ENCODE data around the gene FMNL3.

The FMNL3 gene

GRCh38 chr12:49683599-49684309, 23.5 kb downstream of the FMNL3 start:
- no peak overlapping the region for H2AFZ ChIP-seq (ENCODE audit: low read depth, low read length)
- H3K4me3 ChIP-seq (ENCODE audit: low read length): no peak overlapping the region

GRCh38 chr12:49680075-49680474, 27.1 kb downstream of the FMNL3 start:
- H3K4me1 ChIP-seq (ENCODE audit: insufficient read depth, low read length): peaks cover 10% of the 10 kb centered on the region
- no peaks in the 10 kb centered on the region for H3K27me3 ChIP-seq (ENCODE audit: insufficient read depth, low read length)
- H2AFZ ChIP-seq (ENCODE audit: low read depth, low read length): no peak overlapping the region
- no peaks in the 10 kb centered on the region for H3K9me3 ChIP-seq (ENCODE audit: low read length)
- H3K36me3 ChIP-seq (ENCODE audit: insufficient read depth, low read length): no peaks in the 10 kb centered on the region
- no peak overlapping the region for H3K4me3 ChIP-seq (ENCODE audit: low read length)

More at GRCh38 chr12:49683599-49684309, 23.5 kb downstream of the FMNL3 start:
- Histone ChIP-seq H3K27me3 (ENCODE audit: insufficient read depth, low read length) (no peaks in the 10 kb centered on the region), H3K9me3 (ENCODE audit: low read length) (no peaks in the 10 kb centered on the region), H3K4me1 (ENCODE audit: insufficient read depth, low read length) (peaks cover 10% of the 10 kb centered on the region), H3K36me3 (ENCODE audit: insufficient read depth, low read length) (no peaks in the 10 kb centered on the region)

- H3K4me1 ChIP-seq (ENCODE audit: insufficient read depth, low read length): peaks cover 11% of the 10 kb centered on the region
- no peaks in the 10 kb centered on the region for H3K27me3 ChIP-seq (ENCODE audit: insufficient read depth, low read length)
- H3K36me3 ChIP-seq (ENCODE audit: insufficient read depth, low read length): no peaks in the 10 kb centered on the region
- H2AFZ ChIP-seq (ENCODE audit: low read depth, low read length): no peak overlapping the region
- no peak overlapping the region for H3K4me3 ChIP-seq (ENCODE audit: low read length)
- no peaks in the 10 kb centered on the region for H3K9me3 ChIP-seq (ENCODE audit: low read length)
Observed at GRCh38 chr12:49678711-49679110, 28.5 kb downstream of the FMNL3 start.

GRCh38 chr12:49675137-49675536, 32.1 kb downstream of the FMNL3 start:
- no peaks in the 10 kb centered on the region for H3K27me3 ChIP-seq (ENCODE audit: insufficient read depth, low read length)
- H3K36me3 ChIP-seq (ENCODE audit: insufficient read depth, low read length): no peaks in the 10 kb centered on the region
- no peak overlapping the region for H2AFZ ChIP-seq (ENCODE audit: low read depth, low read length)
- no peak overlapping the region for H3K4me3 ChIP-seq (ENCODE audit: low read length)
- H3K4me1 ChIP-seq (ENCODE audit: insufficient read depth, low read length): peaks cover 18% of the 10 kb centered on the region
- H3K9me3 ChIP-seq (ENCODE audit: low read length): no peaks in the 10 kb centered on the region

DNA sequence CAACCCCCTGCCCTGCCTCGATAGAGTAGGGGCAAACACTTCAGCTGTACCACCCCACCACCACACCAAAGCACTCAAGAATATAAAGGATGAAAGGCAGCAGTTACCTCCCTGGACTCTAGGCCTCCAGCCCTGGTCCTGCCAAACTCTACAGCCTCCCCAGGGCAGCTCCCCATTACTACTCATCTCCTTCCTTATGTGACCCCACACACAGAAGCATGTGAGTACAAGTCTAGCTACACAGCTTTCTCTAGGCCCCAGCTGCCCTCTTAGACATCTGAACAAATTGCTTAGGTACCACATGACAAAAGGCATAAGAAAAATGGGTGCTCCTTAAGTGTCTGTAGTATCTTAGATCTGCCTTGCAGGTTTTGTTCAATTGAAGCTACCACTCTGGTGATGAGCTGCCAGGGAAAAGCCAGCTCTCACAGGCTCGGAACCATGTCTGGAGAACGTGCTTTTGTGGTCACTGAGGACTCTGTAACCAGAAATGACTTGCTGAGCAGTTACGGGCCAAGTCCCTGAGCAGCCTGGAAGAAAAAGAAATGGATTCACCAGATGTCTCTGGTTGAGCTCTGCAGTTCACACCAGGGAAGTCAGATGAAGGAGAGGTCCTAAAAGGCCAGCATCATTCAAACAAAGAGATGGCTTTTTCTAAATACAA, 32.8 kb downstream of the FMNL3 start:
- H3K4me3 ChIP-seq (ENCODE audit: low read length): no peak overlapping the region
- no peaks in the 10 kb centered on the region for H3K36me3 ChIP-seq (ENCODE audit: insufficient read depth, low read length)
- H3K9me3 ChIP-seq (ENCODE audit: low read length): no peaks in the 10 kb centered on the region
- H3K4me1 ChIP-seq (ENCODE audit: insufficient read depth, low read length): peaks cover 18% of the 10 kb centered on the region
- H2AFZ ChIP-seq (ENCODE audit: low read depth, low read length): no peak overlapping the region
- H3K27me3 ChIP-seq (ENCODE audit: insufficient read depth, low read length): no peaks in the 10 kb centered on the region

- Histone ChIP-seq H2AFZ (ENCODE audit: low read depth, low read length) (peak overlapping the region; percentile 19), H3K27me3 (ENCODE audit: insufficient read depth, low read length) (no peaks in the 10 kb centered on the region), H3K4me3 (ENCODE audit: low read length) (peak overlapping the region; percentile 16), H3K4me1 (ENCODE audit: insufficient read depth, low read length) (peaks cover 18% of the 10 kb centered on the region), H3K36me3 (ENCODE audit: insufficient read depth, low read length) (no peaks in the 10 kb centered on the region), H3K9me3 (ENCODE audit: low read length) (no peaks in the 10 kb centered on the region)
Observed at GRCh38 chr12:49673446-49674317, 33.5 kb downstream of the FMNL3 start.

DNA sequence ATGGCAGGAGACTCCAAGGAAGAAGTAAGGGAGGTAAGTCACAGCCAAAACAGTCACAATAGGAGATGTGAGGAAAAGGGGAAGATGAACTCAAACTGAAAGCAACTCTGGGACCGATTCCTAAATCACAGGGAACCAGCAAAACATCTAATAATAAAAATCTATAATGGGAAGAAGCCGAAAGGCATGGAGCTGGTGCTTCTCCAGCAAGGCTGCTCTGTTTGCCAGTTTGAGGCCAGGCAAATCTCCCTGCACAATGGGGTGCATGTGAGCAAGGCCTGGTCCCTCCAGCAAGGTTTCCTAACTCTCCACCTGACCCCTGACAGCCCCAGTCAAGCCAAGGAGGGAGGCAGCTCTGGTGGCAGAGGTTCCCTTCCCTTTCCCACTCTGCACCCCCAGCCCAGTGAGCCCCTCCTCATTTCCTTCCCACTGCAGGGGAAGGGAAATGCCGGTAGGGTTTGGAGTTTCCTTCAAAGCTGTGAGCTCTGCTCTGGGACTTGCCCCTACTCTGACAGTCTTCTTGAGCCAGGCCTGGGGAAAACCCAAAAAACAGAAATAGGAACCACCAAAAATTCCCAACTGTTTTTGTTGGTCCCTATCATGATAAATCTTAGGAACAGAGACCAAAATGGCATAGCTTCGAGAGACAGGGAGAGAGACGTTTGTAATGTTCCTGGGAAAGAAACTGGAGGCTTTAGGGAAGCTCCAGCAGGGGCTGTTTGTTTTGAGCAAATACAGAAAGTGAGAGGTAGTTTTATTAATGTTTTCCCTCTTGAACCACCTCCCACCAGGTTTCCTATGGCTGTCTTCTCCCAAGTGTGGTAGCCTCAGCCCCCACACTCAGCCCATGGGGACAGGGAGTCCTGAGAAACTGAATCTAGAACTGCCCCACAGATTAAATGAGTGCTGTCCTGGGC, 34.6 kb downstream of the FMNL3 start:
- H3K9me3 ChIP-seq (ENCODE audit: low read length): no peaks in the 10 kb centered on the region
- H3K27me3 ChIP-seq (ENCODE audit: insufficient read depth, low read length): no peaks in the 10 kb centered on the region
- H2AFZ ChIP-seq (ENCODE audit: low read depth, low read length): no peak overlapping the region
- H3K4me3 ChIP-seq (ENCODE audit: low read length): no peak overlapping the region
- H3K4me1 ChIP-seq (ENCODE audit: insufficient read depth, low read length): peaks cover 18% of the 10 kb centered on the region
- no peaks in the 10 kb centered on the region for H3K36me3 ChIP-seq (ENCODE audit: insufficient read depth, low read length)

- no peaks in the 10 kb centered on the region for H3K27me3 ChIP-seq (ENCODE audit: insufficient read depth, low read length)
- H3K4me1 ChIP-seq (ENCODE audit: insufficient read depth, low read length): peaks cover 18% of the 10 kb centered on the region
- H3K9me3 ChIP-seq (ENCODE audit: low read length): no peaks in the 10 kb centered on the region
- no peaks in the 10 kb centered on the region for H3K36me3 ChIP-seq (ENCODE audit: insufficient read depth, low read length)
- H3K4me3 ChIP-seq (ENCODE audit: low read length): no peak overlapping the region
- no peak overlapping the region for H2AFZ ChIP-seq (ENCODE audit: low read depth, low read length)
Observed at GRCh38 chr12:49671031-49671765, 36.0 kb downstream of the FMNL3 start.

DNA sequence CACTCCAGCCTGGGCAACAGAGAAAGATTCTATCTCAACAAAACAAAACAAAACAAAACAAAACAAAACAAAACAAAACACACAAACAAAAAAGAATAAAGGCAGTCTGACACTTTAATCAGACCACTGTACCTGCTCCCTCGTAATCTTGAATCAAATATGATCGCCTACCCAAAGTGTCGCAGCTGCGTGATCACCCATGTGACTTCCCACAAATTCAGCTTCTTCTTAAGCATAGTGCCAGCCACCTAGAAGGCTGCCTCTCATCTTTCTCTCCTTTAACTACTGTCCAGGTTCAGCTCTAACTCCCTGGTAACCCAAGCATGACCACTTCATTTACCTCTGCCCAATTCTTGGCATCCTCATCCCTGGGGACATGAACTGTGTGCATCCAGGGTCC, 37.4 kb downstream of the FMNL3 start:
- Histone ChIP-seq H3K4me1 (ENCODE audit: insufficient read depth, low read length) (peaks cover 16% of the 10 kb centered on the region), H3K4me3 (ENCODE audit: low read length) (no peak overlapping the region), H3K27me3 (ENCODE audit: insufficient read depth, low read length) (no peaks in the 10 kb centered on the region), H3K9me3 (ENCODE audit: low read length) (no peaks in the 10 kb centered on the region), H3K36me3 (ENCODE audit: insufficient read depth, low read length) (no peaks in the 10 kb centered on the region), H2AFZ (ENCODE audit: low read depth, low read length) (no peak overlapping the region)

GRCh38 chr12:49667325-49668090, 39.7 kb downstream of the FMNL3 start:
- H3K9me3 ChIP-seq (ENCODE audit: low read length): no peaks in the 10 kb centered on the region
- H3K27me3 ChIP-seq (ENCODE audit: insufficient read depth, low read length): no peaks in the 10 kb centered on the region
- H3K36me3 ChIP-seq (ENCODE audit: insufficient read depth, low read length): no peaks in the 10 kb centered on the region
- H2AFZ ChIP-seq (ENCODE audit: low read depth, low read length): no peak overlapping the region
- no peaks in the 10 kb centered on the region for H3K4me1 ChIP-seq (ENCODE audit: insufficient read depth, low read length)
- H3K4me3 ChIP-seq (ENCODE audit: low read length): no peak overlapping the region

GRCh38 chr12:49666176-49666575, 41.0 kb downstream of the FMNL3 start:
- Histone ChIP-seq H3K4me3 (ENCODE audit: low read length) (no peak overlapping the region), H3K36me3 (ENCODE audit: insufficient read depth, low read length) (peaks cover 4% of the 10 kb centered on the region), H3K9me3 (ENCODE audit: low read length) (no peaks in the 10 kb centered on the region), H3K4me1 (ENCODE audit: insufficient read depth, low read length) (no peaks in the 10 kb centered on the region), H2AFZ (ENCODE audit: low read depth, low read length) (no peak overlapping the region), H3K27me3 (ENCODE audit: insufficient read depth, low read length) (no peaks in the 10 kb centered on the region)

Data from neuron (in vitro differentiated cells).